Measurements from ENCODE around the gene FIBCD1.

GRCh38 chr9:130943221-130943620, 4.2 kb upstream of the FIBCD1 start:
- TF ChIP-seq PKNOX1 (IDR thresholded peaks at IDR 0.05): no peak
- TF ChIP-seq SUZ12 (IDR thresholded peaks at IDR 0.05): no peak
- TF ChIP-seq TARDBP (IDR thresholded peaks at IDR 0.05): no peak
- no peak for TF ChIP-seq ZNF384 (IDR thresholded peaks at IDR 0.05)
- no peak for TF ChIP-seq LEF1 (IDR thresholded peaks at IDR 0.05; ENCODE audit: borderline replicate concordance)
- no peak for TF ChIP-seq CTBP1 (IDR thresholded peaks at IDR 0.05; ENCODE audit: borderline replicate concordance)
